ENCODE measurements around the gene WFDC6. TPM values are rescaled to one million over a fixed set of nuclear protein-coding genes. Genes with fewer than 3 reads are reported as not detected.

WFDC6 gene
- total and polyA plus RNA-seq, 8 donors: not detected

GRCh38 chr20:45518282-45518681 lies 21.0 kb downstream of the WFDC6 start:
- no peaks in the 10 kb centered on the region for H3K9me3 ChIP-seq
- peak; percentile 97 for ATAC-seq
- H3K27ac ChIP-seq: no peak overlapping the region
- intact Hi-C loops (cut with DNase I): no loop called here
- no peak for TF ChIP-seq CTCF (IDR thresholded peaks at IDR 0.05)
- H3K4me1 ChIP-seq: no peaks in the 10 kb centered on the region
- DNase-seq: peak in 1 of 4 donors; percentile 43
- no peak overlapping the region for H3K4me3 ChIP-seq
- no peaks in the 10 kb centered on the region for H3K36me3 ChIP-seq
- H3K27me3 ChIP-seq: peaks cover 0 to 9% of the 10 kb centered on the region in 2 donors

DNA sequence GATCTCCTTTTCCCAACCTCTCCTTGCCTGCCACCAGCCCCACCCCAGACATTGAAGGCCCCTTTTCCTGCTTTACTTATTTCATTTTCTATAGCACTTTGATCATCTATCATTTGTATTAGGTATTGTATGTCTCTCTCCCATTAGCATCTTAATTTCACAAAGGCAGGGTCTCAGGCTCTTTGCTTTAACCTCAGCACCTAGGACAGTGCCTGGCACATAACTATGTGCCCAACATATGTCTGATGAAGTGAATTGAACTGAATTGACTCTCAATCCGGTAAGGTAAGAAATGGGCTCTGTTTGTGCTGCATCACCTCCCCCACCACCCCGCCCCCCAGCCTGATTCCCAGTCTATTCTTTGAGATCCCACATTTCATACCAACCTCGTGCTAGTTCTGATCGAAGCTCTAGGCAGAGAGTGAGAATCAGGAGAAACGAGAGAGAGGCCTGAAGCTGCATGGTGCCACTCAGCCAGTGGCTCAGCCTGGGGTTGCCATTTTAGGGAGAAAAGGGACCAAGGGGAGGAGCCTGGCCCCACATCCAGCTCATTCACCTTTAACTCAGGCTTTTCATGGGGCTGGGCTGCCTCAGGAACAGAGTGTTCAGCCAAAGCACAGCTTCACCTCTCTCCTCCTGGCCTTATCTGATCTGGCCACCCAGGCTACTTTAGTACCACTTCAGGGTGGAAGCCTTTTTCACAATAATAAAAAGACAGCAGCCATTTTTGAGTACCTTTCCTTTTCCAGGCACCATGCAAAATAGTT lies 24.0 kb downstream of the WFDC6 start, which contains the start of gene SPINT3:
Gene SPINT3, minus strand, starts transcription at position 476 of the 767 bp plus-strand sequence. Its CDS starts 14 bp downstream, at position 462.
- H3K4me3 ChIP-seq: no peak within 1 kb of the TSS
- TF ChIP-seq CTCF (IDR thresholded peaks at IDR 0.05): no peak
- no peak for DNase-seq
- H3K36me3 ChIP-seq: no peaks in the 10 kb centered on the region
- intact Hi-C loops (cut with DNase I): no loop called here
- H3K9me3 ChIP-seq: no peaks in the 10 kb centered on the region
- ATAC-seq: peak; percentile 8
- no peaks in the 10 kb centered on the region for H3K27me3 ChIP-seq
- no peak within 1 kb of the TSS for H3K27ac ChIP-seq
- H3K4me1 ChIP-seq: no peaks in the 10 kb centered on the region

DNA sequence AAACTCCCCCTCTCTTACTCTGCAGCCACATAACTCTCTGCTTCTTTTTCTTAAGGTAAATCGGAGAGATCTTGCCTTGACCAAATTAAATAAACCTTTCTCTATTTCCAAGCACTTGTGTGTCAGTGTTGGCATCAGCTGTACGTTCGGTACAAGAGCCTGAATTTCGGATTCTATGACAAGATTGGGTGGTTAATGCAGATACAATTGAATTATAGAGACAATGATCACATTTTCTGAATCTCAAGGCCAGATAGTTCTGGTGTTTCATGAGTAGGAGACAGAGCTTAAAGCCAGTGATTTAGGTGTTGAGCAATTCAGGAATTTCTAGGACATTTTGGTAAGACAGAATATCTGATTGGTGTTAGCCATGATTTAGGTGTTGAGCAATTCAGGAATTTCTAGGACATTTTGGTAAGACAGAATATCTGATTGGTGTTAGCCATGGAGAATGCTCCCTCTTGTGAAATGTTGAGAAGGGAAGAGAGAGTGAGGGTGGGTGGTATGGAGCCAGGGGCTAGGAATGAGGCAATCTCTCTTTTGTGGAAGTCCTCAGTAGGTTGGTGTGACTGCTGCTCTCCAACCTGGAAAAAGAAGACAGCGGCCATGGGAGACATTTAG lies 28.9 kb downstream of the WFDC6 start:
- intact Hi-C loops (cut with DNase I): no loop called here
- DNase-seq (no peak), ATAC-seq (no peak)
- H3K9me3 ChIP-seq: no peaks in the 10 kb centered on the region
- no peaks in the 10 kb centered on the region for H3K4me1 ChIP-seq
- H3K36me3 ChIP-seq: no peaks in the 10 kb centered on the region
- H3K27ac ChIP-seq: no peak overlapping the region
- no peak for TF ChIP-seq CTCF (IDR thresholded peaks at IDR 0.05)
- H3K4me3 ChIP-seq: no peak overlapping the region
- peaks cover 0 to 7% of the 10 kb centered on the region in 2 donors for H3K27me3 ChIP-seq

GRCh38 chr20:45509091-45509490 lies 30.2 kb downstream of the WFDC6 start:
- peaks cover 0 to 16% of the 10 kb centered on the region in 2 donors for H3K27me3 ChIP-seq
- no peaks in the 10 kb centered on the region for H3K4me1 ChIP-seq
- H3K4me3 ChIP-seq: no peak overlapping the region
- no peak overlapping the region for H3K27ac ChIP-seq
- no peaks in the 10 kb centered on the region for H3K9me3 ChIP-seq
- ATAC-seq: no peak
- no peaks in the 10 kb centered on the region for H3K36me3 ChIP-seq
- intact Hi-C loops (cut with DNase I): no loop called here
- no peak for DNase-seq
- no peak for TF ChIP-seq CTCF (IDR thresholded peaks at IDR 0.05)

GRCh38 chr20:45508068-45508886 lies 31.0 kb downstream of the WFDC6 start:
- H3K4me1 ChIP-seq: no peaks in the 10 kb centered on the region
- H3K27ac ChIP-seq: no peak overlapping the region
- peaks cover 0 to 25% of the 10 kb centered on the region in 2 donors for H3K27me3 ChIP-seq
- intact Hi-C loops (cut with DNase I): no loop called here
- no peaks in the 10 kb centered on the region for H3K36me3 ChIP-seq
- DNase-seq (no peak), ATAC-seq (no peak)
- H3K4me3 ChIP-seq: no peak overlapping the region
- no peak for TF ChIP-seq CTCF (IDR thresholded peaks at IDR 0.05)
- H3K9me3 ChIP-seq: no peaks in the 10 kb centered on the region

All from left lung (tissue), 10 donors.